ENCODE results near the gene NOTO.

The NOTO gene

GRCh38 chr2:73235315-73236028 is 33.1 kb downstream of the NOTO start:
- no peak for DNase-seq

- no peak for DNase-seq
Measured at GRCh38 chr2:73237168-73237567, 34.8 kb downstream of the NOTO start.

GRCh38 chr2:73238149-73238548 is 35.8 kb downstream of the NOTO start:
- no peak for DNase-seq

- DNase-seq: no peak
Measured at GRCh38 chr2:73238976-73239375, 36.6 kb downstream of the NOTO start.

- no peak for DNase-seq
Measured at GRCh38 chr2:73239776-73240175, 37.4 kb downstream of the NOTO start.

- peak; percentile 64 for DNase-seq
Measured at GRCh38 chr2:73243884-73244570, 41.7 kb downstream of the NOTO start.

GRCh38 chr2:73244580-73244979 is 42.2 kb downstream of the NOTO start:
- DNase-seq: no peak

- no peak for DNase-seq
Measured at GRCh38 chr2:73246850-73247249, 44.5 kb downstream of the NOTO start.

- no peak for DNase-seq
Measured at GRCh38 chr2:73249636-73250035, 47.3 kb downstream of the NOTO start.

- DNase-seq: no peak
Measured at GRCh38 chr2:73250872-73251846, 48.8 kb downstream of the NOTO start.

GRCh38 chr2:73252238-73253027 is 50.1 kb downstream of the NOTO start:
- DNase-seq: peak; percentile 23

GRCh38 chr2:73253400-73253799 is 51.0 kb downstream of the NOTO start:
- DNase-seq: no peak

- DNase-seq: peak; percentile 75
Measured at GRCh38 chr2:73253901-73254300, 51.5 kb downstream of the NOTO start.

GRCh38 chr2:73254343-73255006 is 52.1 kb downstream of the NOTO start:
- no peak for DNase-seq

GRCh38 chr2:73255007-73255644 is 52.8 kb downstream of the NOTO start:
- DNase-seq: no peak

- DNase-seq: no peak
Measured at GRCh38 chr2:73255907-73256617, 53.7 kb downstream of the NOTO start.

- DNase-seq: no peak
Measured at GRCh38 chr2:73256618-73256922, 54.2 kb downstream of the NOTO start.

- DNase-seq: no peak
Measured at GRCh38 chr2:73257021-73257420, 54.6 kb downstream of the NOTO start.

GRCh38 chr2:73257425-73258125 is 55.2 kb downstream of the NOTO start:
- peak; percentile 77 for DNase-seq

GRCh38 chr2:73258186-73258912 is 56.0 kb downstream of the NOTO start:
- DNase-seq: no peak
